AG20443 (cell line): ENCODE results near the gene GOLGA8R.
"Not testable (repeated sequence)": the region's sequence is repeated elsewhere in the genome, so short reads cannot be mapped to it uniquely, and the experiment has no call there.

Source experiments
- DNase-seq: peaks from one replicate; pipeline ENCODE4 v3.0.0; 2012; ENCODE audit warnings: low spot score, mixed read lengths

Gene GOLGA8R

DNA sequence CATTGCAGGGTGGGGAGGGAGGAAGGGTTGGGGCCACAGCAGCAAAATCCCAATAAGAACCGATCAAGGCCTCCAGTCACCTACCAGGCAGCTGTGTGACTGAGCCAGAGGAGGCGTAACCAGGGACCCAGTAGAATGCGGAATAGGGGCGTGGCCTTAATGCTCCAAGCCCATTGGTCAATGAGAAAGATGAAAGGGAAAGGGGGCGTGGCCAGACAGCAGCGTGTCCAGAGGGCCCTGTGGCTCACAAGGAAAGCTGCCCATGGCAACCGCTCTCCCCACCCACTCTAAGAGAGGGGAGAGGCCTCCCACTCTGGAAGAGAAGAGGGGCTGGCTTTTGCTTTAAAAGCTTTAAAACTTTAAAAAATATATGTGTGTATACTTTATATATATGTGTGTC is at the start of gene GOLGA8R:
GOLGA8R (minus strand) TSS at position 101 of the 400 bp plus-strand sequence; CDS start at position 3, 98 bp downstream.
- not testable (repeated sequence) for DNase-seq

DNA sequence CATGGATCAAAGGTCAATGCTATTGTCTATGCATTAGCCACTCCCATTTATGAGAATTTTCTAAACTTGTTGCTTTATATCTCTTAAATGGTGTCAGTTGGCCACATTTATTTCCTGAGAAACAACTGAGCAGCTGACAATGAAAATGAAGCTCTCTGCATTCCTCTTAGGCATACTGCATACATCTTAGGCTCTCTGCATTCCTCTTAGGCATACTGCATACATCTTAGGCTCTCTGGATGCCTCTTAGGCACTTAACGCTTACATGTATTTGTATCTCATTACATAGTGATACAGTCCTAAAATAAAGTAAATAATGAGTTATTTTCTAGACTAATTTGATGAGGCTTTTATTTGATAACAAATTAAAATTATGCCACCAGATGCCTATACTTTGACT is 49.8 kb upstream of the GOLGA8R start:
- not testable (repeated sequence) for DNase-seq

GRCh38 chr15:30462176-30462575 is 48.1 kb upstream of the GOLGA8R start:
- DNase-seq: not testable (repeated sequence)

DNA sequence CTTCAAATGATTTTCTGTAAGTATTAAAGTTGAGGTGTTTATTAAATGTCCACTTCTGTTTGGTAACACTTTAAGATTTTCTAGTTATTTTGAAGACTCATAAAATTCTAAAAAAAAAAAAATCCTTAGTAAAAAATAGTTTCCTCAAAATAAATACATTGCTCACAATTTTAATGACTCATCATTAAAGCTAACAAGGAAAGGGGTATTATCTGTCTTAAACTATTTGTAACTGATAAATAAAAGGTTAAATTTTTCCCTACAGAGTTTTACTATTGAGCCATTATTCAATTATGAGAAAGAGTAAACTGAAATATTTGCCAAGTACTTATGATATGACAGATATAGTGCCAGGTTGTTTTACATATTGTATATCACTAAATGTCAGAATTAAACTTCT is 38.6 kb upstream of the GOLGA8R start:
- DNase-seq: not testable (repeated sequence)

DNA sequence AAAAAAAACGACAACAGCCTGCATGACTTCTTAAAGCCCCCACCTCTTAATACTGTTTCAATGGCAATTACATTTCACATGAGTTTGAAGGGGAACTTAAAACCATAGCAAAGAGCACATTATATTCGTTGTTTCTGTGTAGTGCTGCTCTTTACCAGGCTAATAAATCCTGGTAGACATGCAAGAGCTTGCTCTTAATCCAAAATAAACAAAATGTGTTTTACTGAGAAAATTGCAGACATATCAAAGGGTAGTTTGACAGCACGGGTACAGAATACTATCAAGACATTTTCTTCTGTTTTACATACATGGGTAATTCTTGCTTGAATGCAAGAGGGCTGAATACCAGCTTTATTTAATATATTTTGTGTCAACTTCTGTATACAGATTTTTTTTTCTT is 24.3 kb upstream of the GOLGA8R start:
- not testable (repeated sequence) for DNase-seq

DNA sequence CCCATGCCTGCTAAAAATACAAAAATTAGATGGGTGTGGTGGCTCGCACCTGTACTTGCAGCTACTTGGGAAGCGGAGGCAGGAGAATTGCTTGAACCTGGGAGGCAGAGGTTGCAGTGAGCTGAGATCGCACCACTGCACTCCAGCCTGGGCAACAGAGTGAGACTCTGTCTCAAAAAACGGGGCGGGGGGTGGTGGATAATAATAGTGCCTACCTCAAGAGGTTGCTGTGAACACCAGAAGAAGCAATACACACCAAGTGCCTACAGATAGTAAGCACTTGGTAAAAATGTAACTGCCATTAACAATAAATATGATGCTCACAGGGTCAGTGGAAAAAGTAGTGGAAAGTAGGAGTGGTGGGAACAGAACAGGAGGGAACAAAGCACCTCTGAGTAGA is 21.8 kb upstream of the GOLGA8R start:
- not testable (repeated sequence) for DNase-seq

GRCh38 chr15:30420723-30421122 is 6.7 kb upstream of the GOLGA8R start:
- not testable (repeated sequence) for DNase-seq

DNA sequence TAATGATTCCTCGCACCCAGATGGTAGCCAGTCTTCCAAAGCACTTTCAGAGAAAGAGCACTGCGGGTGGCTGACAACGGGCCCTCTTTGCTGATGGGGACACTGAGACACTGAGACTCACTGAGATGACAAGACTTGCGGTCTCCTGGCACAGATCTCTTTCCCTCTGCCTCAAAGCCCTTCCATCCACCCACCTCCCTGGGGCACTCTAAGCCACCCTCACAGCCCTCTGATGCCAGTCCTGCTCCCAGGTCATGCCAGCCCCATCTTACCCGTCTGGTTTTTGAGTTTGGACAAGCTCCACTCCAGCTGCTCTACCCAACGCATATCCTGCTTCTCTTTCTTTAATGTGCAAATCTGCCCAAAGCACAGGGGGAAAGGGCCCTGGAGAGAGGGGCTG is 6.4 kb downstream of the GOLGA8R start:
- not testable (repeated sequence) for DNase-seq

DNA sequence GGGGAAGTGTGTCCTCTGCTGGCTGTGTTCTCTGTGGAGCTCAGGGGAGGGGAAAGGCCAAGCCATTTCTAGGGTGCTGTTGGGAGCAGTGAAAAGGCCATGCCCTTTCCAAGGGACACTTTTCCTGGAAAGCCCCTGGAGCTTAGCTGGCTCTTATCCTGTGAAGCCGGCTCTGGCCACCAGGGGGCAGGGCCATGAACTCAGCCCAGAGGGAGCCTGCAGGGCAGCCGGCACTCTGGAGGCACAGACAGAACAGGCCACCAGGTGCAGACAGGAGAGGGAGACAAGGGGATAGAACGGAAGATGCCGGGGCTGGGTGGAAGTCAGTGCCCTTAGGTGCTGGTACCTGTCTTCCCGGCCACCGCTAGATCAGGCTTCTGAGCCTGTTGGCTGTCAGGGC is 15.1 kb downstream of the GOLGA8R start:
- DNase-seq: not testable (repeated sequence)

- DNase-seq: not testable (repeated sequence)
Observed at GRCh38 chr15:30393664-30393991, 20.4 kb downstream of the GOLGA8R start.

GRCh38 chr15:30392766-30393663 is 21.0 kb downstream of the GOLGA8R start, which contains the start of gene CHRFAM7A:
TSS of gene CHRFAM7A (minus strand) at chr15:30393540. CDS start at chr15:30383351, 10,189 bp downstream.
- DNase-seq: not testable (repeated sequence)

- DNase-seq: not testable (repeated sequence)
Observed at GRCh38 chr15:30386318-30386887, 27.7 kb downstream of the GOLGA8R start.

GRCh38 chr15:30377082-30377413 is 37.0 kb downstream of the GOLGA8R start:
- not testable (repeated sequence) for DNase-seq

DNA sequence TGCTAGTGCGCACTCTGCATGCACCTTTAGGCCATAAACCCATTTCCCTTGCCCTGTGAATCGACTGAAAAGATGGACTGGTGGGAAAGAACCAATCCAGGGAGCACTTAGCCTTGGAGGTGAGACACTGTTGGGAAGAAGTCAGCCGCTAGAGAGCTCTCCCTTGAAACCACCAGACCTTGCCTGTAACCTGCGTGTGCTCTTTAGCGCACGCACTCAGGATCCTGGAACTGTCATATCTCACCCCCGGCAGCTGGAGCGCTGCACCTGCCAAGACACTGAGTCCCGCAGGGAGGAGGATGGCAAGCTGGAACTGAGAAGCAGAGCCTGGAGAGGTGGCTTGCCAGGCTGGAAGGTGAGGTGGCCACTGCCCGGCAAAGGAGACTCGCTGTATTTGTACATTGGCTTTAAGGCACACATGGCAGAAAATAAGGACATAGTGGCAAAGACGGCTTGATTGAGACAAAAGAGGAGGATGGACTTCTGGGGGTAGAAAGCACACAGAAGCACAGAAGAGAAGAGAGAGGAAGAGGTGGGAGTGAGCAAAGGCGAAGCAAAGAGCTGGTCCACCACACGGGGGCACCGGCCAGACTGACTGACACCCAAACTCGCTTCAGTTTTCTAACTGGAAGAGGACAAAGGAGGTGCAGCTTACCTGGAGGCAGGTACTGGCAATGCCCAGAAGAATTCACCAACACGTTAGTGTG is 37.5 kb downstream of the GOLGA8R start:
- not testable (repeated sequence) for DNase-seq

- not testable (repeated sequence) for DNase-seq
Observed at GRCh38 chr15:30375872-30376271, 38.2 kb downstream of the GOLGA8R start.

GRCh38 chr15:30374862-30375261 is 39.2 kb downstream of the GOLGA8R start:
- not testable (repeated sequence) for DNase-seq

GRCh38 chr15:30368271-30368670 is 45.8 kb downstream of the GOLGA8R start:
- not testable (repeated sequence) for DNase-seq

GRCh38 chr15:30367246-30367645 is 46.8 kb downstream of the GOLGA8R start:
- DNase-seq: not testable (repeated sequence)

- not testable (repeated sequence) for DNase-seq
Observed at GRCh38 chr15:30361404-30361803, 52.7 kb downstream of the GOLGA8R start.

- DNase-seq: not testable (repeated sequence)
Observed at GRCh38 chr15:30360990-30361389, 53.1 kb downstream of the GOLGA8R start.

- not testable (repeated sequence) for DNase-seq
Observed at GRCh38 chr15:30355043-30355442, 59.0 kb downstream of the GOLGA8R start.
